Natural killer cell (primary cell): ENCODE data around the gene HOMER3. TPM values are rescaled to one million over a fixed set of nuclear protein-coding genes. Genes with fewer than 3 reads are reported as not detected.
A peak's percentile ranks its signal among the peaks of the same experiment; 100 is the strongest.

Source experiments
- ATAC-seq, 3 donors: fragments of 150-1000 bp in 2 of 3; fragments of 200-7000 bp in 1 of 3; cut with Tn5 transposase; 1 replicate in 1 of 3; 2 replicates in 2 of 3; pipeline ENCODE4 v1.10.0; 2021; ENCODE audit warnings: mild to moderate bottlenecking in 2 of 3, moderate library complexity in 2 of 3
- DNase-seq, 2 donors: peaks; one replicate each; pipeline versions ENCODE4 v3.0.0 to v3.0.0-alpha.2; 2013 to 2021; ENCODE audit warnings: mixed read lengths in 1 of 2
- H3K27ac ChIP-seq: one replicate; pipeline ENCODE4 v1.5.1; 2013; ENCODE audit warnings: mild to moderate bottlenecking, low read length
- H3K27me3 ChIP-seq: one replicate; pipeline ENCODE4 v1.6.1; 2013; ENCODE audit warnings: low read length; ENCODE audit not compliant: control insufficient read depth, insufficient read depth
- H3K36me3 ChIP-seq: one replicate; pipeline ENCODE4 v1.6.1; 2013; ENCODE audit warnings: low read length; ENCODE audit not compliant: control insufficient read depth, insufficient read depth
- H3K4me1 ChIP-seq: one replicate; pipeline ENCODE4 v1.6.1; 2013; ENCODE audit warnings: low read length; ENCODE audit not compliant: control insufficient read depth, insufficient read depth
- H3K4me3 ChIP-seq: one replicate; pipeline ENCODE4 v1.5.1; 2013; ENCODE audit warnings: low read length
- H3K9me3 ChIP-seq: one replicate; pipeline ENCODE4 v1.6.1; 2013; ENCODE audit warnings: low read length; ENCODE audit not compliant: control insufficient read depth, insufficient read depth
- H3K27ac Mint-ChIP-seq, 2 donors: one replicate each; pipeline ENCODE4 v1.8.0; 2022; ENCODE audit warnings: mild to moderate bottlenecking in 2 of 2, mixed read lengths in 2 of 2, moderate library complexity in 1 of 2
- H3K27me3 Mint-ChIP-seq, 2 donors: one replicate each; pipeline ENCODE4 v1.8.0; 2022; ENCODE audit warnings: low read depth in 2 of 2, mixed read lengths in 2 of 2
- H3K36me3 Mint-ChIP-seq: one replicate; pipeline ENCODE4 v1.8.0; 2022; ENCODE audit warnings: mixed read lengths
- H3K4me1 Mint-ChIP-seq, 2 donors: one replicate each; pipeline ENCODE4 v1.8.0; 2022; ENCODE audit warnings: mixed read lengths in 2 of 2
- H3K4me3 Mint-ChIP-seq: one replicate; pipeline ENCODE4 v1.8.0; 2022; ENCODE audit warnings: mild to moderate bottlenecking, moderate library complexity, mixed read lengths
- H3K9me3 Mint-ChIP-seq, 2 donors: one replicate each; pipeline ENCODE4 v1.8.0; 2022; ENCODE audit warnings: mixed read lengths in 2 of 2
- CTCF ChIP-seq: fragments of 200-600 bp; IDR thresholded peaks from one replicate; pipeline ENCODE4 v1.8.0; 2022; ENCODE audit warnings: antibody characterized with exemption
- WGBS: methylation state at CpG from one replicate; pipeline ENCODE4 v1.1.7; 2013; ENCODE audit warnings: missing lambda C conversion rate; ENCODE audit not compliant: insufficient coverage; 5-methylcytosine and 5-hydroxymethylcytosine counted together
- intact Hi-C: fragments of 100-400 bp; cut with micrococcal nuclease; formaldehyde crosslinking; loops from one replicate; pipeline ENCODE4 v1.14.2; 2022
- total RNA-seq, 4 donors: library from RNA; stranded (reverse); fragments of 120-200 nt in 1 of 4; gene quantifications; one replicate each; pipeline versions ENCODE4 v1.2.3 to v1.2.4, GENCODE V29; 2013 to 2022

The HOMER3 gene
- total RNA-seq, 3 donors from 2014 or later (not counting 1 experiment from before 2014, with no cell fraction given): 0.19 to 4.8 TPM; not detected in 1

DNA sequence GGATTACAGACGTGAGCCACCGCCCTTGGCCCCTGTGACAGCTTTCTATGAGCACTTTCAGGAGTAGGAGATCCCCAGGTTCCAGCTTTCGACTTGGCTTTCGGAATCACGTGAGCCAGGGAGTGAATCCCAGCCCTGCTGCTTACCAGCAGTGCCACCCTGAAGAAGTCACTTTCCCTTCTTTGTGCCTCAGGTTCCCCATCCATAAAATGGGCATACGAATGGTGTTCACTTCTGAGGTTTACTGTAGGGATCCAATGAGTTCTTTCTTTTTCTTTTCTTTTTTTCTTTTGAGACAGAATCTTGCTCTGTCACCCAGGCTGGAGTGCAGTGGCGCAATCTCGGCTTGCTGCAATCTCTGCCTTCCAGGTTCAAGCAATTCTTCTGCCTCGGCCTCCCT, 4.3 kb upstream of the HOMER3 start:
- peaks cover 17 to 30% of the 10 kb centered on the region in 2 donors for H3K27me3 Mint-ChIP-seq
- H3K9me3 Mint-ChIP-seq: no peaks in the 10 kb centered on the region
- Histone ChIP-seq H3K9me3 (no peaks in the 10 kb centered on the region), H3K4me3 (no peak overlapping the region), H3K36me3 (no peaks in the 10 kb centered on the region), H3K27me3 (peaks cover 13% of the 10 kb centered on the region), H3K27ac (no peak overlapping the region), H3K4me1 (peaks cover 33% of the 10 kb centered on the region)
- ATAC-seq: no peak
- H3K27ac Mint-ChIP-seq: no peak overlapping the region
- no peaks in the 10 kb centered on the region for H3K36me3 Mint-ChIP-seq
- intact Hi-C loops: no loop called here
- 90% methylated on average over 9 of the region's 9 CpGs for WGBS
- H3K4me3 Mint-ChIP-seq: no peak overlapping the region
- no peak for DNase-seq
- peaks cover 0 to 22% of the 10 kb centered on the region in 2 donors for H3K4me1 Mint-ChIP-seq
- TF ChIP-seq CTCF: no peak

GRCh38 chr19:18943465-18943864, 2.4 kb upstream of the HOMER3 start:
- Mint-ChIP-seq H3K4me3 (no peak overlapping the region), H3K4me1 (peaks cover 0 to 19% of the 10 kb centered on the region in 2 donors), H3K36me3 (no peaks in the 10 kb centered on the region), H3K27me3 (peaks cover 32 to 38% of the 10 kb centered on the region in 2 donors), H3K9me3 (no peaks in the 10 kb centered on the region), H3K27ac (no peak overlapping the region)
- intact Hi-C loops: no loop called here
- Histone ChIP-seq H3K27ac (no peak overlapping the region), H3K4me3 (no peak overlapping the region), H3K9me3 (no peaks in the 10 kb centered on the region), H3K4me1 (peaks cover 25% of the 10 kb centered on the region), H3K36me3 (no peaks in the 10 kb centered on the region), H3K27me3 (peaks cover 19% of the 10 kb centered on the region)
- DNase-seq (no peak), ATAC-seq (no peak)
- no peak for TF ChIP-seq CTCF
- WGBS: 85% methylated on average over 4 of the region's 4 CpGs

GRCh38 chr19:18942692-18943091, 1.7 kb upstream of the HOMER3 start:
- Histone ChIP-seq H3K36me3 (no peaks in the 10 kb centered on the region), H3K4me3 (no peak overlapping the region), H3K4me1 (peaks cover 19% of the 10 kb centered on the region), H3K27me3 (peaks cover 19% of the 10 kb centered on the region), H3K9me3 (no peaks in the 10 kb centered on the region), H3K27ac (no peak overlapping the region)
- ATAC-seq (no peak), DNase-seq (no peak)
- no peak overlapping the region for H3K27ac Mint-ChIP-seq
- no peak for TF ChIP-seq CTCF
- WGBS: 91% methylated on average over 6 of the region's 6 CpGs
- intact Hi-C loops: no loop called here
- peaks cover 0 to 19% of the 10 kb centered on the region in 2 donors for H3K4me1 Mint-ChIP-seq
- peak overlapping the region; percentile 62 for H3K4me3 Mint-ChIP-seq
- no peaks in the 10 kb centered on the region for H3K36me3 Mint-ChIP-seq
- peaks cover 32 to 34% of the 10 kb centered on the region in 2 donors for H3K27me3 Mint-ChIP-seq
- no peaks in the 10 kb centered on the region for H3K9me3 Mint-ChIP-seq

DNA sequence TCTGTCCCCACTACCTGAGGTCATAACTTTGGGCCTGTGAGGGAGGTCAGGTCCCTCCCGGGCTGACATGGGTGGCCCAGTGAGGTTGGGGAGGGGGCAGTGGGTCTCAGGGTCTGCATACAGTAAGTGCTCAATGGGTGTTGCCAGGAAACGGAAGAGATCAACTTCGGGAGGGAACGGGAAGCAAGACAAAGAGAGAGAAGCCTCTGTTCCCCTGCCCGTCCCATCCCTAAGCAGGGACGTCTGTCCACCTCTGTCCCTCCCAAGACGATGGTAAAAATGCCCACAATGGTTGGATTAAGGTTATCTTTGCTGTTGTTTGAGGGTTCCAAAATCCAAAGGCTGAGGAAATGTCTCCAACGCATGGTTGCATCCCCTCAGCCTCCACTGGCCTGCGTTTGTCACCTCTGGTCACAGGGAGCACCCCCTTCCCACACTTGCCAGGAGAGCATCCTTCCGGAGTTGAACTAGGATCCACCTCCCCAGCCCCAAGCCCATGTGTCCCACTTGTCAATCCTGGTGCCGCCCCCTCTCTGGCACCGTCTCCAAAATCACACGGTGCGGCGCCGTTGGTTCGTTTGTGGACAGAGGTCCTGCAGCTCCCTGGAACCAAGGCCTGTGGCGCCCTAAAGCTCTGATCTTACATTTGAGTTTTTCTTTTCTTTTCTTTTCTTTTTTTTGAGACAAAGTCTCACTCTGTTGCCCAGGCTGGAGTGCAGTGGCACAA, 774 bp upstream of the HOMER3 start:
- peaks cover 19% of the 10 kb centered on the region for H3K4me1 ChIP-seq
- intact Hi-C loops: no loop called here
- Mint-ChIP-seq H3K4me3 (peak overlapping the region; percentile 74), H3K36me3 (no peaks in the 10 kb centered on the region), H3K4me1 (peaks cover 0 to 19% of the 10 kb centered on the region in 2 donors), H3K9me3 (no peaks in the 10 kb centered on the region), H3K27ac (no peak overlapping the region), H3K27me3 (peaks cover 32 to 34% of the 10 kb centered on the region in 2 donors)
- TF ChIP-seq CTCF: no peak
- DNase-seq (no peak), ATAC-seq (no peak)
- no peaks in the 10 kb centered on the region for H3K36me3 ChIP-seq
- H3K27ac ChIP-seq: no peak overlapping the region
- peaks cover 17% of the 10 kb centered on the region for H3K27me3 ChIP-seq
- 71% methylated on average over 18 of the region's 18 CpGs for WGBS
- no peak overlapping the region for H3K4me3 ChIP-seq
- no peaks in the 10 kb centered on the region for H3K9me3 ChIP-seq
